ENCODE results near the gene EP400.

- no peak for TF ChIP-seq CTCF (conservative IDR thresholded peaks at IDR 0.05 in 1 of 2, IDR thresholded peaks at IDR 0.05 in 1 of 2; ENCODE audit: low read depth in 1 of 2, low read length in 2 of 2)
- TF ChIP-seq EZH2 (IDR thresholded peaks at IDR 0.05; ENCODE audit: low read length, missing control alignments) = no peak
These were observed 112.1 kb downstream of the EP400 start for GRCh38 chr12:132061641-132062430.
